Neuron (in vitro differentiated cells): Measurements from ENCODE around the gene AKAP12.

Experiments
- H2AFZ ChIP-seq: one replicate; pipeline ENCODE4 v1.6.1; 2013; ENCODE audit warnings: low read depth, mild to moderate bottlenecking, inconsistent platforms, low read length, moderate library complexity
- H3K27me3 ChIP-seq: one replicate; pipeline ENCODE4 v1.6.1; 2013; ENCODE audit warnings: low read length; ENCODE audit not compliant: insufficient read depth
- H3K36me3 ChIP-seq: one replicate; pipeline ENCODE4 v1.6.1; 2013; ENCODE audit warnings: low read length; ENCODE audit not compliant: insufficient read depth
- H3K4me1 ChIP-seq: one replicate; pipeline ENCODE4 v1.6.1; 2013; ENCODE audit warnings: low read length; ENCODE audit not compliant: insufficient read depth
- H3K4me3 ChIP-seq: 2 replicates; pipeline ENCODE4 v1.5.1; 2013; ENCODE audit warnings: mild to moderate bottlenecking, low read length, moderate library complexity
- H3K9me3 ChIP-seq: one replicate; pipeline ENCODE4 v1.6.1; 2013; ENCODE audit warnings: low read length

Gene AKAP12

GRCh38 chr6:151292974-151293687 is 53.4 kb downstream of the AKAP12 start:
- H3K9me3 ChIP-seq: no peaks in the 10 kb centered on the region
- peaks cover 15% of the 10 kb centered on the region for H3K4me1 ChIP-seq
- H3K4me3 ChIP-seq: no peak overlapping the region
- no peak overlapping the region for H2AFZ ChIP-seq
- no peaks in the 10 kb centered on the region for H3K27me3 ChIP-seq
- no peaks in the 10 kb centered on the region for H3K36me3 ChIP-seq

DNA sequence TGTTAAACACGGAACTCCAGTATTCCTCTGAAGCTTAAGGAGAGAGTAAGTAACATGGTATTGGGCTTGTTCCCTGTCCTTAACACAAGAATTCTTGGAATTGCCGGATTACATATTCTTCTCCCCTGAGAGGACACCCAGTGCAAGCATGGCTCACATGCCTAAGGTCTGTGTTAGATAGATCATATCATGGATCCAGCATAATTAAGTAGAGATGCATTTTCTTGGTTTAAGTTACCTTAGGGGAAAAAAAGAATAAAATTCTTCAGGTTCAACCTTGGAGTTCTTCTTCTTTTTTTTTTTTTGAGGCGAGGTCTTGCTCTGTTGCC is 53.9 kb downstream of the AKAP12 start:
- H3K9me3 ChIP-seq: no peaks in the 10 kb centered on the region
- no peak overlapping the region for H3K4me3 ChIP-seq
- H3K4me1 ChIP-seq: peaks cover 15% of the 10 kb centered on the region
- no peak overlapping the region for H2AFZ ChIP-seq
- H3K27me3 ChIP-seq: no peaks in the 10 kb centered on the region
- H3K36me3 ChIP-seq: no peaks in the 10 kb centered on the region

GRCh38 chr6:151294561-151295101 is 54.9 kb downstream of the AKAP12 start:
- no peaks in the 10 kb centered on the region for H3K9me3 ChIP-seq
- no peak overlapping the region for H2AFZ ChIP-seq
- H3K36me3 ChIP-seq: no peaks in the 10 kb centered on the region
- no peak overlapping the region for H3K4me3 ChIP-seq
- H3K4me1 ChIP-seq: peaks cover 15% of the 10 kb centered on the region
- no peaks in the 10 kb centered on the region for H3K27me3 ChIP-seq

DNA sequence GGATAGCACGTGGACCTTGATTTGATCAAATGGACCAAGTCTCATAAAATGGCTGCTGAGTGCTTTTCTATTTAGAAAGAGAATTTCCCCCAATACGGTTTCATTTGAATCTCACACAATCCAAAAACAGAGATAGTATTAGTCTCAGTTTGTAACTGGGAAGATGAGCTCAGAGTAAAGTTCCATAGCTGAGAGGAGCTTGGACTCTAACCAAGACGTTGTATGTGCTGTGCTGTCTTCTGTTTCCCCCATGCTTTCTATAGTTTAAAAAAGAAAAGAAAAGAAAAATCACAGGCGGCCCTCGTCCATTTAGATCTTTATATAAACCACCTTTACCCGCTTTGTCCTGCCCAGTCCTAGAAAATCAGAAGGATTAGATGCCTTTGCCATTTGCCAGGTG is 58.1 kb downstream of the AKAP12 start:
- Histone ChIP-seq H3K27me3 (no peaks in the 10 kb centered on the region), H3K9me3 (no peaks in the 10 kb centered on the region), H3K36me3 (no peaks in the 10 kb centered on the region), H3K4me1 (peaks cover 6% of the 10 kb centered on the region), H2AFZ (no peak overlapping the region), H3K4me3 (no peak overlapping the region)

DNA sequence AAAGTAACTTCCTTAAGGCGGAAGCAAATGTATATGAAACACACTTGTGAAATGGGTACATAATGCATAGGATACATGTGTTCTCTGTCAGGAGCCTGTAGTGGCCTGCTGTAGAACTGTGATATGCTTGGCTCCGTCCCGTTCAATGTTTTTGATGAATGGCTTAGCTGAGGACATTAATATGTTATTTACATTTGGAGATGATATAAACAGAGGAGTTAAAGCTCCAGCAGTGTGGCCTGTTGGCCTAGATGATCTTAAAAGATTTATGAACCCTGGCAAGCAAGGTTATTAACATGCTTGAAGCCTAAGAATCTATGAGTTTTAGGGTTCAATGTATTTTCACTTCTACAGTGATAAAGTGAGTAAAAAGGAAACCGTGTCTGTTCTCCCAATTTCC is 59.2 kb downstream of the AKAP12 start:
- Histone ChIP-seq H2AFZ (no peak overlapping the region), H3K9me3 (no peaks in the 10 kb centered on the region), H3K4me3 (no peak overlapping the region), H3K36me3 (no peaks in the 10 kb centered on the region), H3K4me1 (no peaks in the 10 kb centered on the region), H3K27me3 (no peaks in the 10 kb centered on the region)

GRCh38 chr6:151300267-151300991 is 60.7 kb downstream of the AKAP12 start:
- Histone ChIP-seq H3K27me3 (no peaks in the 10 kb centered on the region), H3K9me3 (no peaks in the 10 kb centered on the region), H3K36me3 (no peaks in the 10 kb centered on the region), H3K4me3 (no peak overlapping the region), H3K4me1 (no peaks in the 10 kb centered on the region), H2AFZ (no peak overlapping the region)

DNA sequence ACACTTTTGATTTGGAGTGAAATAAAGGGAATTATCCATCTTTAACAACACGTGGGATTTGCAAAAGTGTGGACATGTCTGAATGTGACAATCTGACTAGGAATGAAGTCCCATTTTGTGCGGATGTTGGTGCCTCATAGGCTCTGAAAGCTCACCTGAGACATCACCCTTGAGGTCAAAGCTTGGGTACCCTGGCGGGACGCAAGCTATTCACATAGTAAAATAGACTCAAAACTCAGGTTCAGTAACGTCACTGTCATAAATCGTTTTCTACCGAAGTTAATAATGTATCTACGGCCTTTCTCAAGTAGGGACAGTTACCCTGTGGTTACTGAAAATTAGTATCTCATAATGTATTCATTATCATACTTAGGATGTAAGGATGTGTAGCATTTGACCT is 61.8 kb downstream of the AKAP12 start:
- H3K4me1 ChIP-seq: no peaks in the 10 kb centered on the region
- no peaks in the 10 kb centered on the region for H3K27me3 ChIP-seq
- no peak overlapping the region for H3K4me3 ChIP-seq
- peaks cover 2% of the 10 kb centered on the region for H3K9me3 ChIP-seq
- H3K36me3 ChIP-seq: peaks cover 2% of the 10 kb centered on the region
- H2AFZ ChIP-seq: no peak overlapping the region

- Histone ChIP-seq H3K36me3 (peaks cover 10% of the 10 kb centered on the region), H3K4me1 (no peaks in the 10 kb centered on the region), H3K27me3 (no peaks in the 10 kb centered on the region), H3K9me3 (peaks cover 2% of the 10 kb centered on the region), H3K4me3 (no peak overlapping the region), H2AFZ (no peak overlapping the region)
Measured at GRCh38 chr6:151303231-151303630, 63.5 kb downstream of the AKAP12 start.

DNA sequence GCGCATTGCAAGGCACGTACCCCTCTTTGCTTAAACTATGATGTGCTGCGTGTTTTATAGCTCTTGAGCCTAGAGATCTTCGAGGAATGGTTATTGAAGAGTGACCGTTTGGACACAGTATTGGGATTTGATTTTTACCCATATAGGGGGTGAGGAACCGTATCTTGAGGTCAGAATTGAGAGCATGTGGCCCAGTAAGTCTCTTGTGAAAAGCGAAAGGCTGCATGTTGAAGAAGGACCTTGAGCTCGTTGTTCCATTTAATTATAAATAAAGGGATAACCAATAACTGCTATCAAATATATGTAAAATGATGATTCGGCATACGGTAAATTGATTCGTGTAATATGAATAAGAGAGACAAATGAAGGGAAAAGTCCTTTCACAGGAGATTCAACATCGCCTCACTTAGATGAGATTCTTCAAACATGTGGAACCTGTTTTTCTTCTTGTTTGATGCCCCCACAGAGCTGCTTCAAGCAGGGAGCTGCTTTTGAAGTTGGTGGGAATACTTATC is 66.6 kb downstream of the AKAP12 start:
- H3K9me3 ChIP-seq: peaks cover 2% of the 10 kb centered on the region
- H2AFZ ChIP-seq: no peak overlapping the region
- H3K4me1 ChIP-seq: no peaks in the 10 kb centered on the region
- H3K36me3 ChIP-seq: peaks cover 15% of the 10 kb centered on the region
- no peak overlapping the region for H3K4me3 ChIP-seq
- H3K27me3 ChIP-seq: no peaks in the 10 kb centered on the region

DNA sequence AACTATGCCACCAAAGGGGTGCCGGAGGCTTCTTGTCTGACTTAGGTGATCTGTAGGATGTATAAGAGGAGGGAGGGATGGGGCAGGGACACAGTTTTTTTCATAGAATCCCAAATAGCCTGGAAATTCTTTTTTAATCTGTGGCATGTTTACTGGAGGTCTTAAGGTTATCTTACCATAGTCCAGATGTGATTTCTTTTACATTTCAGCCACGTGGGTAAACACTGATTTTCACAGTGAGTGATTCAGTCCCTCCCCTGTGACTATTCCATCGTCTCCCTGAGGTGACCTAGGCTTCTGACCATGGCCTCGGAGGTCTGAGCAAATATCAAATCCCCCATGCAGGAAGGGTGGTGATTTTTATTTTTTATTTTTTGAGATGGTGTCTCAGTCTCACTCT is 67.7 kb downstream of the AKAP12 start:
- Histone ChIP-seq H3K4me1 (no peaks in the 10 kb centered on the region), H3K36me3 (peaks cover 15% of the 10 kb centered on the region), H3K27me3 (no peaks in the 10 kb centered on the region), H3K4me3 (no peak overlapping the region), H3K9me3 (peaks cover 2% of the 10 kb centered on the region), H2AFZ (no peak overlapping the region)

- Histone ChIP-seq H3K27me3 (no peaks in the 10 kb centered on the region), H3K36me3 (peaks cover 15% of the 10 kb centered on the region), H3K4me1 (no peaks in the 10 kb centered on the region), H3K9me3 (peaks cover 2% of the 10 kb centered on the region), H3K4me3 (no peak overlapping the region), H2AFZ (no peak overlapping the region)
Measured at GRCh38 chr6:151309619-151310018, 69.9 kb downstream of the AKAP12 start.

GRCh38 chr6:151310279-151310678 is 70.5 kb downstream of the AKAP12 start:
- no peaks in the 10 kb centered on the region for H3K27me3 ChIP-seq
- H3K4me3 ChIP-seq: no peak overlapping the region
- peaks cover 15% of the 10 kb centered on the region for H3K36me3 ChIP-seq
- no peaks in the 10 kb centered on the region for H3K4me1 ChIP-seq
- H2AFZ ChIP-seq: no peak overlapping the region
- peaks cover 2% of the 10 kb centered on the region for H3K9me3 ChIP-seq

DNA sequence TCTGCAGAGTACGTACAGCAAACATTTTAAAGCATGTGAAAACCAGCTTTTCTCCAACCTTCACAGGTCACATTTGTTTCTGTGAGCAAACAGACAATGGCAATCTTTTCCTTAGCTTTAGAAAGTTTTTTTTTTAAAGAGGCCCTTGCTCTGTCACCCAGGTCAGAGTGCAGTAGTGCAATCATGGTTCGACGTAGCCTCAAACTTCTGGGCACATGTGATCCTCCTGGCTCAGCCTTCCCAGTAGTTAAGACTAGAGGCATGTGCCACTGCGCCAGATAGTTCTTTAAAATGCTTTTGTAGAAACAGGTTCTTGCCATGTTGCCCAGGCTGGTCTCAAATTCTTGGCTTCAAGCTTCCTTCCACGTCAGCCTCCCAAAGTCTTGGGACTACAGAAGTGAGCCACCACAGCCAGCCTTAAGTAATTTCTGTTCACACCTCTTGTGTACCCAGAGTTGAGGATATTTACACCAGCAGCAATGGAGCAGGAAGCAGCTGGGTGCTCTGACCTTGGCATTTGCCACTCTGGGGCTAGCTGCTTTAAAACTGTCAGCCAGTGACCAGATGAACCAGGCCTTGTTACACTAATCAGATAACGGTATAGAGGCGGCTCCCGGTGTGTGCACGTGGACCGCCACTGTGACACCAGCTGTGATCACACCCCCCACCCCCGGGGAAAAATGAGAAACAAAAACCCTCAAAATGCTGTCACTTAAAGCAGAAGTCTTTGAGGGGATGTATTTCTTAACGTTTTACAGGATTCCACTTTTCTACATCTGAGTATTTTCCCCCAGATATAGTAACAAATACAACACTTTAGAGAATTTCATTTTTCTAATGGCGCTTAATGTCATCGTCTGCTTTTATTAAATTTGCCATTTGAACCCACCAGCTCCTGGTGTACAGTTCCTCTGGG is 71.3 kb downstream of the AKAP12 start:
- H3K4me3 ChIP-seq: no peak overlapping the region
- no peaks in the 10 kb centered on the region for H3K4me1 ChIP-seq
- peaks cover 15% of the 10 kb centered on the region for H3K36me3 ChIP-seq
- H3K9me3 ChIP-seq: no peaks in the 10 kb centered on the region
- H2AFZ ChIP-seq: no peak overlapping the region
- H3K27me3 ChIP-seq: no peaks in the 10 kb centered on the region
